ENCODE results near the gene NEK11.

DNA sequence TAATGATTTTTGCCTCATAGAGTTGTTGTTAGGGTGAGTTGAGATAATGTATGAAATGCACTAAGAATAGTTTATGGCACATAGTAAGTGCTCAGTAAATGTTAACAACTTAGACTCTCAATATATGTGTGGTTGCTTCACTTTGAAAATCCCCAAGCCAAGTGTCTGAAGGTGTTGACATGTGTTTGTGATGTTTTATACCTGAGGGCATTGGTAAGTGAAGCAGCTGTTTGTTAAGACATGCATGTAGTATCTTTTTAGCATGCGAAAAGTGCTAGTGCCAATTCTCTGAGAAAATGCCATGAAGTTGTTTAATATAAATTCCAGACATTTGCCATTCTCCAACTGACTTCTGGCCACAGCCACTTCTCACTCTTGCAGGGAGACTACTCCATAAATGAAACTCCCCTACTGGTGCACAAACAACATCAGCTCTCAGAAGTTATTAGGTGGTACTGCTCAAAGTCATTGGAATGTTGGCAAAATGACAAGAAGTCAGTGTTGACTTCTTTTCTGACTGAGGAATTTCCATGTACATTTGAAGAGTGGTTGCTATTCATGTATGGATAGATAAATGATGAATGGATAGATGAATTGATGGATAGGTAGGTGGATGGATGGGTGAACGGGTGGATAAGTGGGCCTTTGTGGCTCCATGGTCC is 251.3 kb downstream of the NEK11 start:
- TF ChIP-seq, protein P1, sequence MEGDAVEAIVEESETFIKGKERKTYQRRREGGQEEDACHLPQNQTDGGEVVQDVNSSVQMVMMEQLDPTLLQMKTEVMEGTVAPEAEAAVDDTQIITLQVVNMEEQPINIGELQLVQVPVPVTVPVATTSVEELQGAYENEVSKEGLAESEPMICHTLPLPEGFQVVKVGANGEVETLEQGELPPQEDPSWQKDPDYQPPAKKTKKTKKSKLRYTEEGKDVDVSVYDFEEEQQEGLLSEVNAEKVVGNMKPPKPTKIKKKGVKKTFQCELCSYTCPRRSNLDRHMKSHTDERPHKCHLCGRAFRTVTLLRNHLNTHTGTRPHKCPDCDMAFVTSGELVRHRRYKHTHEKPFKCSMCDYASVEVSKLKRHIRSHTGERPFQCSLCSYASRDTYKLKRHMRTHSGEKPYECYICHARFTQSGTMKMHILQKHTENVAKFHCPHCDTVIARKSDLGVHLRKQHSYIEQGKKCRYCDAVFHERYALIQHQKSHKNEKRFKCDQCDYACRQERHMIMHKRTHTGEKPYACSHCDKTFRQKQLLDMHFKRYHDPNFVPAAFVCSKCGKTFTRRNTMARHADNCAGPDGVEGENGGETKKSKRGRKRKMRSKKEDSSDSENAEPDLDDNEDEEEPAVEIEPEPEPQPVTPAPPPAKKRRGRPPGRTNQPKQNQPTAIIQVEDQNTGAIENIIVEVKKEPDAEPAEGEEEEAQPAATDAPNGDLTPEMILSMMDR (IDR thresholded peaks at IDR 0.05), result no peak
- no peak for TF ChIP-seq POLR2A (IDR thresholded peaks at IDR 0.05)
